Activated CD8-positive, alpha-beta memory T cell treated with anti-CD3 and anti-CD28 coated beads for 36 hours (primary cell): Measurements from ENCODE around the gene SRSF11. TPM values are rescaled to one million over a fixed set of nuclear protein-coding genes. Genes with fewer than 3 reads are reported as not detected.
"Not testable (repeated sequence)": the region's sequence is repeated elsewhere in the genome, so short reads cannot be mapped to it uniquely, and the experiment has no call there.

Source experiments
- CTCF ChIA-PET: fragments of 350-600 bp; sonication (Branson Sonifier 250); formaldehyde crosslinking; loops from one replicate; lab custom pipeline; 2021; ENCODE audit warnings: antibody characterized with exemption; lab: Charles Lee
- POLR2A ChIA-PET: fragments of 350-600 bp; sonication (Branson Sonifier 250); formaldehyde crosslinking; loops from one replicate; lab custom pipeline; 2021; ENCODE audit warnings: antibody characterized with exemption; lab: Charles Lee
- total RNA-seq, 2 experiments: library from RNA; stranded (reverse); gene quantifications; one replicate each; pipeline ENCODE4 v1.2.3, GENCODE V29; 2021

The SRSF11 gene, protein sequence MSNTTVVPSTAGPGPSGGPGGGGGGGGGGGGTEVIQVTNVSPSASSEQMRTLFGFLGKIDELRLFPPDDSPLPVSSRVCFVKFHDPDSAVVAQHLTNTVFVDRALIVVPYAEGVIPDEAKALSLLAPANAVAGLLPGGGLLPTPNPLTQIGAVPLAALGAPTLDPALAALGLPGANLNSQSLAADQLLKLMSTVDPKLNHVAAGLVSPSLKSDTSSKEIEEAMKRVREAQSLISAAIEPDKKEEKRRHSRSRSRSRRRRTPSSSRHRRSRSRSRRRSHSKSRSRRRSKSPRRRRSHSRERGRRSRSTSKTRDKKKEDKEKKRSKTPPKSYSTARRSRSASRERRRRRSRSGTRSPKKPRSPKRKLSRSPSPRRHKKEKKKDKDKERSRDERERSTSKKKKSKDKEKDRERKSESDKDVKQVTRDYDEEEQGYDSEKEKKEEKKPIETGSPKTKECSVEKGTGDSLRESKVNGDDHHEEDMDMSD
- total RNA-seq: 100 to 1,000 TPM; 173 to 178 TPM

DNA sequence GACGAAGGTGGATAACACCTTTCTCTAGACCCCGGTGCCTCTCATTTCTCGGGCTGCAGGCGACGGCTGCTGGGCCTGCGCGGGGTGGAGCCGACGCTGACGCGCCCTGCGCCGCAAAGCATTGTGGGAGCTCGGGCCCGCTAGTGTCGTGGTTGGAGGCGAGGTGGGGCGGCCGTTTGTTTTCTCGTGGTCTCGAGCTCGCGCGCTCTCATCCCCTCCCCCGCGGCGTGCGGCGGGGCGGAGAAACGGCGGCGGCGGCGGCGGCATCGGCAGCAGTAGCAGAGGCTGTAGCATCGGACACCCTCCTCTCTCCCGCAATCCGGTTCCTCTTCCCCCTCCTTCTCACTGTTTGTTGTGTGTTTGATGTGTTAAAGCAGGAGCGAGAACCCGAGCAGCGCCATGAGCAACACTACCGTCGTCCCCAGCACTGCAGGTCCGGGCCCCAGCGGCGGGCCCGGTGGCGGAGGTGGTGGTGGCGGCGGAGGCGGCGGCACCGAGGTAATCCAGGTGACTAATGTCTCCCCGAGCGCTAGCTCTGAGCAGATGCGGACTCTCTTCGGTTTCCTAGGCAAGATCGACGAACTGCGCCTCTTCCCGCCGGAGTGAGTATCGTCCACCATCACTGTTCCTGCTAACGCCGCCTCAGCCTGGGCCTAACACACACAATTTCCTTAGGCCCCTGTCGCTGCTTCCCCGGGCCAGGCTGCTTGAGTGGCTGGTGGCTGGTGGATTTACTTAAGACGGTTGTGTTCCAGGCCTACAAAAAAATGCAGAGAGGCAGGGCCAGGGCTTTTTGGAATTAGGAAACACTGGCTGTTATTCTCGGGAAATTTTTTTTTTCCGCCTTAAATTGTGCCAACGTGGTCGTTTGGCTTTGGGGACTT, at the start of gene SRSF11:
SRSF11 (plus strand) TSS at position 143 of the 884 bp plus-strand sequence; CDS start at position 400, 257 bp downstream.
- POLR2A ChIA-PET: interaction anchor here (0.6 to 2.1 kb wide), 9 partner anchors 10 to 193 kb away, joined by 3 to 21 read pairs (median 3); partner anchors contain the start of genes ANKRD13C and LRRC40
- CTCF ChIA-PET: interaction anchor here (0.9 to 1.4 kb wide), 2 partner anchors 11 to 133 kb away, joined by 3 to 4 read pairs; partner anchors contain the start of gene ANKRD13C

DNA sequence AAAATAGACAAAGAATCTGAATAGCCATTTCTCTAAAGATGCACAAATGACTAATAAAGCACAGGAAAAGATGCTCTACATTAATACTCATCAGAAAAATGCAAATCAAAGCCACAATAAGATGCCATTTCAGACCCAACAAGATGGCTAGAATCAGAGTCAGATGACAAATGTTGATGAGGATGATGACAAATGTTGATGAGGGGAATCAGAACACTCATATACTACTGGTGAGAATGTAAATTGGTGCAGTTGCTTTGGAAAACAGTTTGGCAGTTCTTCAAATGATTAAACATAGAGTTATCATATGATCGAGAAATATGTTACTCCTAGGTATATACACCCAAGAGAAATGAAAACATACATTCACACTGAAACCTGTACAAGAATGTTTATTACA, 49.7 kb upstream of the SRSF11 start:
- ChIA-PET POLR2A (no interaction called here), CTCF (no interaction called here)

- POLR2A ChIA-PET, CTCF ChIA-PET: not testable (repeated sequence)
These were observed 36.0 kb upstream of the SRSF11 start for GRCh38 chr1:70185181-70185580.

DNA sequence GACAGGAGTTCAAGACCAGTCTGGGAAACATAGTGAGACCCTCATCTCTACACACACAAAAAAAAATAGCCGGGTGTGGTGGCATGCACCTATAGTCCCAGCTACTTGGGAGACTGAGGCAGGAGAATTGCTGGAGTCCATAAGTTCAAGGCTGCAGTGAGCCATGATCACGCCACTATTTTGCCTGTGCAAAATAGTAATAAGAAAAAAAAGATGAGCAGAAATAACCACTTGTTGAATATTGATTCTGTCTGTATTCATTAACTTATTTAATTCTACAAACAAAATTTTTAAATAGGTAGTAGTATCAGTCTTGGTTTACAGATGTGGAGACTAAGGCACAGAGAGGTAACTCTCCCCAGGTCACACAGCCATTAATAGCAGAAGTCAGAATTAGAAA, 32.7 kb upstream of the SRSF11 start:
- ChIA-PET POLR2A (no interaction called here), CTCF (no interaction called here)

- ChIA-PET POLR2A (interaction anchor here (1.3 kb wide), 1 partner anchor 31 kb away, joined by 3 read pairs; the partner anchor contains the start of gene SRSF11), CTCF (no interaction called here)
These were observed 31.0 kb upstream of the SRSF11 start for GRCh38 chr1:70190180-70190579.

- CTCF ChIA-PET: not testable (repeated sequence)
These were observed 28.7 kb upstream of the SRSF11 start for GRCh38 chr1:70192446-70192845.

GRCh38 chr1:70194601-70195000, 26.6 kb upstream of the SRSF11 start:
- ChIA-PET POLR2A (no interaction called here), CTCF (no interaction called here)

More at GRCh38 chr1:70192446-70192845, 28.7 kb upstream of the SRSF11 start:
- POLR2A ChIA-PET: not testable (repeated sequence)

GRCh38 chr1:70195342-70195741, 25.8 kb upstream of the SRSF11 start:
- CTCF ChIA-PET: no interaction called here
- POLR2A ChIA-PET: no interaction called here

DNA sequence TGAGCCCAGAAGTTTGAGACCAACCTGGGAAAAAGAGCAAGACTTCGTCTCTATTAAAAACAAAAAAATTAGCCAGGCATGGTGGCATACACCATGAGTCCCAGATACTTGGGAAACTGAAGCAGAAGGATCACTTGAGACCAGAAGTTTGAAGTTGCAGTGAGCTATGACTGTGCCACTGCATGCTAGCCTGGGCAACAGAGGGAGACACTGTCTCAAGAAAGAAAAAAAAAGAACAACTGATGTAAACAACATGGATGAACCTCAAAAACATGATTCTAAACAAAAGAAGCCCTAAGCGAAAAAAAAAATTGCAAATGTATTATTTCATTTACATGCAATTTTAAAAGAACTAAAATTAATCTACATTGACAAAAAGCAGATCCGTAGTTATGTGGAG, 24.8 kb upstream of the SRSF11 start:
- CTCF ChIA-PET: no interaction called here

DNA sequence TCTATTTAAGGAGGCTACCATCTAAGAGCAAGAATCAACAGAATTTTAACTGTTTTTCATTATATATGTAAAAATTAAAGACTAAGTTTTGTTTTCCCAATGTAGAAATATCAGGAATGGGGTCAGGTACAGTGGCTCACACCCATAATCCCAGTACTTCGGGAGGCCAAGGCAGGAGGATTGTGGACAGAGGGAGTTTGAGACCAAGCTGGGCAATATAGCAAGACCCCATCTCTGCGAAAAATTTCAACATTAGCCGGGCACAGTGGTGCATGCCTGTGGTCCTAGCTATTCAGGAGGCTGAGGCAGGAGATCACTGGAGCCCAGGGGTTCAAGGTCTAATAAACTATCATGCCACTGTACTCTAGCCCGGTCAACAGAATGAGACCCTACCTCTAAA, 21.1 kb upstream of the SRSF11 start:
- POLR2A ChIA-PET: no interaction called here
- CTCF ChIA-PET: no interaction called here

More for the DNA sequence above, 24.8 kb upstream of the SRSF11 start:
- POLR2A ChIA-PET: no interaction called here

- CTCF ChIA-PET: no interaction called here
- POLR2A ChIA-PET: no interaction called here
These were observed 18.9 kb upstream of the SRSF11 start for GRCh38 chr1:70202173-70202758.

GRCh38 chr1:70204139-70204538, 17.0 kb upstream of the SRSF11 start:
- CTCF ChIA-PET: no interaction called here

DNA sequence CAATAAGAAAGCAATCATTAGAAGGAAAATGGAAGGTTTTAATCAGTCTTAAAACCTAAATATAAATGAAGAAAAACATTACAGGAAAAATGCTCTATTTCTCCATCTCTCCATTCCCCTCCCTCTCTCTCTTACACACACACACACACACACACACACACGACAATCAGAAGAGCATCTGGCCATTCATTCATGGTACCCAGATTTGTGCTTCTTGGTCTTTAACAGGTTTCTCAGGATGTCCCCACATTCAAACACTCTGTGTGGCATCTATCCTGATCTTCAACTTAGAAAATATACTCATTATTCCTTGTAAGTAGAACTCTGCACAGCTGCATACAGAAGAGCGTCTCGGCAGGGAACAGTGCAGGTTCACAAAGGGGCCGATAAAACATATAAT, 16.6 kb upstream of the SRSF11 start:
- CTCF ChIA-PET: no interaction called here
- POLR2A ChIA-PET: interaction anchor here (3.4 kb wide), 1 partner anchor 16 kb away, joined by 21 read pairs; the partner anchor contains the start of gene SRSF11

More at GRCh38 chr1:70204139-70204538, 17.0 kb upstream of the SRSF11 start:
- POLR2A ChIA-PET: no interaction called here

GRCh38 chr1:70205071-70205433, 16.1 kb upstream of the SRSF11 start:
- POLR2A ChIA-PET: interaction anchor here (1.0 to 3.4 kb wide), 2 partner anchors 16 to 74 kb away, joined by 3 to 21 read pairs; partner anchors contain the start of gene SRSF11
- CTCF ChIA-PET: interaction anchor here (1.1 kb wide), 1 partner anchor 13 kb away, joined by 3 read pairs; no protein-coding TSS in a partner anchor

DNA sequence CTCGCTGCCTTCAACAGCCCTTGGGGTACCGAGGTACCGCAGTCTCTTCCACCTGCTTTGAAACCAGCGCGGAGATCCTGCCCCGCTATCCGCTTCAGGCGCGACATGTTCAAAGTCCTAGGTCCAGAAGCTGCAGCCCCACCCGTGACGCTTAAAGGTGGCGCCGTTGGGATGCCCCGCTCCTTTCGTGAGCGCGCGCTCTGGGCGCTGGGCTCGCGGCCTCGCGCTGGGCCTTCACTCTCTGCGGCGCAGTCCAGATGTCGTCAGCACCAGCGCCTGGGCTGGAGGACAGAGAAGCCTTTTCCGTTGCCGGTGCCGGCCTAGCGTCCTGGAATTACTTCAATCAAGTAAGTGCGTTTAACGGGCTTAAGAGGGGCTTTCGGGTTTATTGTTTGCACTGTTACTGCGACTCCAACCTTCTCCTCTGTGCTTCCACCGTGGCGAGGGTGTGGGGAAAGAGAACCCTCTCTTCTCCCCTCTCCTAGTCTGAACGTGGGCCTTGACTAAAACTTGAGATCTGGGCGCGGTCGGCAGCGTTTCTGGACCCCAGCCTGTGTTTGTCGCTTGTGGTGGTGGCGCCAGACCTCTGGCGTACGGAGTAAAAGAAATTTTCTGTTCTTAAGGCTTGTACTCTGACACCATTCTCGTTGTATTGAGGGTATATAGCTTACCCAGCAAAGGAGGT, 15.6 kb upstream of the SRSF11 start, which contains the start of gene LRRC40:
LRRC40 (minus strand) TSS at position 146 of the 685 bp plus-strand sequence; CDS start at position 107, 39 bp downstream.
- POLR2A ChIA-PET: interaction anchor here (1.0 to 3.4 kb wide), 3 partner anchors 10 to 75 kb away, joined by 3 to 21 read pairs (median 3); partner anchors contain the start of gene SRSF11
- CTCF ChIA-PET: interaction anchor here (1.1 kb wide), 1 partner anchor 13 kb away, joined by 3 read pairs; no protein-coding TSS in a partner anchor

DNA sequence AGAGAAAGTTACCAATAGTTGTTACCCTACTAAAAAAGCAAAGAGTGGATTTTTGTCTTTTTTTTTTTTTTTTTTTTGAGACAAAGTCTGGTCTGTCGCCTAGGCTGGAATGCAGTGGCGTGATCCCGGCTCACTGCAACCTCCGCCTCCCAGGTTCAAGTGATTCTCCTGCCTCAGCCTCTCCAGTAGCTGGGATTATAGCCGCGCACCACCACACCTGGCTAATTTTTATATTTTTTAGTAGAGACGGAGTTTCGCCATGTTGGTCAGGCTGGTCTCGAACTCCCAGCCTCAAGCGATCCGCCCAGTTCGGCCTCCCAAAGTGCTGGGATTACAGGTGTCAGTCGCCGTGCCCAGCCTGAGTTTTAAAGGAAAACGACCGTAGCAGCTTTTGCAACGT, 14.3 kb upstream of the SRSF11 start:
- CTCF ChIA-PET: not testable (repeated sequence)
- POLR2A ChIA-PET: interaction anchor here (1.3 to 3.4 kb wide), 2 partner anchors 9 to 14 kb away, joined by 3 to 21 read pairs; partner anchors contain the start of gene SRSF11

GRCh38 chr1:70207492-70207891, 13.7 kb upstream of the SRSF11 start:
- POLR2A ChIA-PET: interaction anchor here (3.4 kb wide), 1 partner anchor 13 kb away, joined by 21 read pairs; the partner anchor contains the start of gene SRSF11
- CTCF ChIA-PET: interaction anchor here (0.6 kb wide), 1 partner anchor 829 kb away, joined by 3 read pairs; no protein-coding TSS in a partner anchor

- ChIA-PET POLR2A (no interaction called here), CTCF (interaction anchor here (0.6 kb wide), 1 partner anchor 828 kb away, joined by 3 read pairs; no protein-coding TSS in a partner anchor)
These were observed 12.9 kb upstream of the SRSF11 start for GRCh38 chr1:70208292-70208691.
